Trophoblast cell (in vitro differentiated cells and primary cell): ENCODE measurements around the gene UBE2H.
"Not testable (repeated sequence)": the region's sequence is repeated elsewhere in the genome, so short reads cannot be mapped to it uniquely, and the experiment has no call there.

Experiments
- DNase-seq, 2 donors: peaks; one replicate each; pipeline ENCODE4 v3.0.0-alpha.2; 2016
- H2AFZ ChIP-seq: 2 replicates; pipeline ENCODE4 v1.6.1; 2013; ENCODE audit warnings: low read length, moderate library complexity, mild to moderate bottlenecking; ENCODE audit not compliant: insufficient read depth, poor library complexity
- H2AK5ac ChIP-seq: 2 replicates; pipeline ENCODE4 v1.6.1; 2013; ENCODE audit warnings: mild to moderate bottlenecking, low read length
- H2BK120ac ChIP-seq: 2 replicates; pipeline ENCODE4 v1.6.1; 2013; ENCODE audit warnings: low read length, mild to moderate bottlenecking, moderate library complexity; ENCODE audit not compliant: insufficient read depth, poor library complexity
- H2BK12ac ChIP-seq: 2 replicates; pipeline ENCODE4 v1.6.1; 2013; ENCODE audit warnings: mild to moderate bottlenecking, low read length, moderate library complexity
- H2BK5ac ChIP-seq: 2 replicates; pipeline ENCODE4 v1.6.1; 2013; ENCODE audit warnings: low read length, low read depth, moderate library complexity, mild to moderate bottlenecking; ENCODE audit not compliant: poor library complexity
- H3K14ac ChIP-seq: 2 replicates; pipeline ENCODE4 v1.6.1; 2013; ENCODE audit warnings: mild to moderate bottlenecking, low read length
- H3K18ac ChIP-seq: 2 replicates; pipeline ENCODE4 v1.6.1; 2013; ENCODE audit warnings: mild to moderate bottlenecking, low read length
- H3K23ac ChIP-seq: 2 replicates; pipeline ENCODE4 v1.6.1; 2013; ENCODE audit warnings: low read length
- H3K27ac ChIP-seq: 2 replicates; pipeline ENCODE4 v1.5.1; 2013; ENCODE audit warnings: low read depth, mild to moderate bottlenecking, inconsistent platforms, low read length, moderate library complexity
- H3K27me3 ChIP-seq: 2 replicates; pipeline ENCODE4 v1.6.1; 2013; ENCODE audit warnings: inconsistent platforms, mild to moderate bottlenecking, low read length, moderate library complexity; ENCODE audit not compliant: insufficient read depth
- H3K36me3 ChIP-seq, 2 experiments: 1 replicate in 1 of 2; 2 replicates in 1 of 2; pipeline ENCODE4 v1.6.1; 2013; ENCODE audit warnings: low read length in 2 of 2, mild to moderate bottlenecking in 2 of 2, moderate library complexity in 1 of 2; ENCODE audit not compliant: insufficient read depth in 2 of 2, control insufficient read depth in 1 of 2
- H3K4ac ChIP-seq: 2 replicates; pipeline ENCODE4 v1.6.1; 2013; ENCODE audit warnings: low read depth, mild to moderate bottlenecking, low read length, moderate library complexity
- H3K4me1 ChIP-seq, 2 experiments: 1 replicate in 1 of 2; 2 replicates in 1 of 2; pipeline ENCODE4 v1.6.1; 2013; ENCODE audit warnings: low read length in 2 of 2, mild to moderate bottlenecking in 2 of 2, moderate library complexity in 1 of 2; ENCODE audit not compliant: insufficient read depth in 2 of 2, control insufficient read depth in 1 of 2
- H3K4me2 ChIP-seq: 2 replicates; pipeline ENCODE4 v1.6.1; 2013; ENCODE audit warnings: inconsistent platforms, mild to moderate bottlenecking, low read length, moderate library complexity
- H3K4me3 ChIP-seq: 2 replicates; pipeline ENCODE4 v1.5.1; 2013; ENCODE audit warnings: mild to moderate bottlenecking, low read depth, low read length, inconsistent platforms
- H3K79me1 ChIP-seq: one replicate; pipeline ENCODE4 v1.6.1; 2013; ENCODE audit warnings: low read length
- H3K79me2 ChIP-seq: 2 replicates; pipeline ENCODE4 v1.6.1; 2013; ENCODE audit warnings: low read length, mild to moderate bottlenecking; ENCODE audit not compliant: control insufficient read depth, insufficient read depth, poor library complexity
- H3K9ac ChIP-seq: 2 replicates; pipeline ENCODE4 v1.6.1; 2013; ENCODE audit warnings: mild to moderate bottlenecking, low read length
- H3K9me3 ChIP-seq: 2 replicates; pipeline ENCODE4 v1.6.1; 2013; ENCODE audit warnings: low read depth, mild to moderate bottlenecking, control low read depth, inconsistent platforms, low read length; ENCODE audit not compliant: insufficient read depth
- H4K12ac ChIP-seq: 2 replicates; pipeline ENCODE4 v1.6.1; 2013; ENCODE audit warnings: low read depth, mild to moderate bottlenecking, low read length, moderate library complexity
- H4K8ac ChIP-seq: 2 replicates; pipeline ENCODE4 v1.6.1; 2013; ENCODE audit warnings: low read depth, mild to moderate bottlenecking, low read length, moderate library complexity
- H4K91ac ChIP-seq: one replicate; pipeline ENCODE4 v1.6.1; 2013; ENCODE audit warnings: low read depth, mild to moderate bottlenecking, low read length, moderate library complexity
- WGBS: extraction: QIAGEN DNeasy Blood & Tissue Kit; methylation state at CpG from one replicate; pipeline ENCODE4 v1.1.7; 2013; ENCODE audit warnings: missing lambda C conversion rate; ENCODE audit not compliant: insufficient read length, insufficient coverage; ENCODE audit errors: extremely low coverage; 5-methylcytosine and 5-hydroxymethylcytosine counted together

UBE2H gene

DNA sequence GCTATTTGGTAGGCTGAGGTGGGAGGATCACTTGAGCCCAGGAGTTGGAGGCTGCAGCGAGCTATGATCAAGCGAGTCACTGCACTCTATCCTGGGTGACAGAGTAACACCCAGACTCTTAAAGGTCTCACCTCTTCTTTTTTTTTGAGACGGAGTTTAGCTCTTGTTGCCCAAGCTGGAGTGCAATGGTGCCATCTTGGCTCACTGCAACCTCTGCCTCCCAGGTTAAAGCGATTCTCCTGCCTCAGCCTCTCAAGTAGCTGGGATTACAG lies 7.4 kb upstream of the UBE2H start:
- H3K9ac ChIP-seq, H3K4me3 ChIP-seq, H3K27me3 ChIP-seq, H3K9me3 ChIP-seq, H4K8ac ChIP-seq, H3K23ac ChIP-seq, H4K12ac ChIP-seq, H3K18ac ChIP-seq, H2BK120ac ChIP-seq, H3K4ac ChIP-seq, H4K91ac ChIP-seq, H2AFZ ChIP-seq, H3K79me2 ChIP-seq, H3K36me3 ChIP-seq, H3K4me2 ChIP-seq, H3K14ac ChIP-seq, DNase-seq, H3K79me1 ChIP-seq, H3K27ac ChIP-seq, H2AK5ac ChIP-seq: not testable (repeated sequence)
- Histone ChIP-seq H3K4me1 (peaks cover 3 to 20% of the 10 kb centered on the region in 2 experiments), H2BK12ac (peak overlapping the region; percentile 85), H2BK5ac (peak overlapping the region; percentile 6)
- WGBS: no CpG with 5 or more reads among the region's 4 CpGs

DNA sequence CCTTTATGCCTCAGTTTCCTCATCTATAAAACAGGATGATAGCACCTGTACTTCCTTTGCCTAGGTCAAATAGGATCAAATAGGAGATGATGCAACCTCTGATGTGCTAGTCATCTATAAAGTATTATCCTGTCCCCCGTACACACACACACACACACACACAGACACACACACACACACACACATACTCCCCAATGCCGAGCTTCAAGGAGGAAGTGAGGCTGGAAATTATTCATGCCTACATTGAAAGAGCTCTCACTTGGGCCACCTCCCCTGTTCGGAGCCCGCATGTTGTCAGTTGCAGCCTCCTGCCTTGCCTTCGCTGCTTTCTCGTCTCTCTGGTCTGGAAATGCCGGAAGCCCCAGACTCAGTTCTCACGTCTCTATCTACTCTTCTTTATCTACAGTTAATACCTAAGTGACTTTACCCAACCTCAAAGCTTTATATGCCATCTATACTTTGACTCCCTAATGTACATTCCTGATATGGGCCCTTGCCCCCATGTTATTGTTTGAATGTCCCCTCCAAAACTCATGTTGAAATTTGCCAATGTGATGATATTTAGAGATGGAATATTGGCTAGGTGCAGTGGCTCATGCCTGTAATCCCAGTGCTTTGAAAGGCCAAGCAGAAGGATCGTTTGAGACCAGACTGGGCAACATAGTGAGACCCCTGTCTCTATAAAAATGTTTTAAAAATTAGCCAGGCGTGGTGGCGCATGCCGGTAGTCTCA lies 6.9 kb upstream of the UBE2H start:
- no peak overlapping the region for H2AFZ ChIP-seq
- no peak overlapping the region for H3K4me2 ChIP-seq
- no peak overlapping the region for H3K18ac ChIP-seq
- peak; percentile 60 to 65 for DNase-seq
- no peak overlapping the region for H3K23ac ChIP-seq
- no peaks in the 10 kb centered on the region for H3K9me3 ChIP-seq
- H4K8ac ChIP-seq: no peak overlapping the region
- peak overlapping the region; percentile 30 for H4K91ac ChIP-seq
- H3K4ac ChIP-seq: no peak overlapping the region
- no peak overlapping the region for H3K4me3 ChIP-seq
- H4K12ac ChIP-seq: no peak overlapping the region
- peak overlapping the region; percentile 53 for H2BK5ac ChIP-seq
- peak overlapping the region; percentile 85 for H2BK12ac ChIP-seq
- peak overlapping the region; percentile 14 for H2BK120ac ChIP-seq
- H2AK5ac ChIP-seq: no peak overlapping the region
- peak overlapping the region; percentile 5 for H3K14ac ChIP-seq
- peaks cover 7% of the 10 kb centered on the region for H3K79me1 ChIP-seq
- H3K27me3 ChIP-seq: no peaks in the 10 kb centered on the region
- H3K36me3 ChIP-seq: no peaks in the 10 kb centered on the region
- peaks cover 3 to 20% of the 10 kb centered on the region in 2 experiments for H3K4me1 ChIP-seq
- H3K9ac ChIP-seq: no peak overlapping the region
- peak overlapping the region; percentile 92 for H3K27ac ChIP-seq
- no peaks in the 10 kb centered on the region for H3K79me2 ChIP-seq
- no CpG with 5 or more reads among the region's 12 CpGs for WGBS

DNA sequence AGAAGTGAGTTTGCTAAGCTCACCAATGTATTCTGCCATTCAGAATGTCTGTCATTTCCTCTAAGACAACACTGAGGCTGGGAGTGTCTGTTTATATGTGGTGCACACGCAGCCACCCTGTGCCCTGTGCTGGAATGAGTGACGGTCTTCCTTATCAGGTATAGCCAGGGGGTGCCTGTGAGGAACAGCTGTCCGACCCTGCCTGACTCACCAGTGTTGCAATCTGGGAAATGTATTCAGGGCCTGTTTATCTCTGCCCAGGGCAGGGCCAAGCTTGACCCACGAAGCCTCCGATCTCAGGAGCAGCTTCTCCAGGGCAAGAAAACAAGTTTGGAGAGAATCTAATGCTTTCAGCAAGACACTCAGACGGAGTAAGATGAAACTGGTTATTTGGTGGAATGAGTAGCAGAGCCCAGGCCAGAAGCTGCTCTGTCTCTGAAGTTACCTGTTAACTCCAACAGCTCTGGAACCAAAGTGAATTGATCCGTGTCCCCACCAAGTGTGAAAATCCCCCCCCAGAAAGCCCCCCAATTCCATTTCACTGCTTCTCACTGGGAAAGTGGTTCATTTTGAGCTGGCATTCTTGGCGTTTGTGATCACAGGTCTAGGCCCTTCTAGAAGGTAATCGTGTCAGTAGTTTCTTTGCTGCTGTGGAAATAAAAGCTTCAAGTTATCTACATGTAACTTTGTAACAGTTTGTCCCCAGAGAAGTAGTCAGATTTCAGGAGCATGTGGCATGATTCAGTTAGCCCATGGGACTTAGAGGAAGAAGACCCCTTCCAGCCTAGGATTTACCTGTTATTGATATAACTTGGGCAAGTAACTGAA lies 6.1 kb upstream of the UBE2H start:
- Histone ChIP-seq H3K14ac (peak overlapping the region; percentile 54), H3K36me3 (no peaks in the 10 kb centered on the region), H2BK120ac (peak overlapping the region; percentile 56), H3K4ac (no peak overlapping the region), H3K27me3 (no peaks in the 10 kb centered on the region), H3K4me3 (no peak overlapping the region), H4K91ac (peak overlapping the region; percentile 81), H4K8ac (peak overlapping the region; percentile 58), H3K79me1 (peaks cover 7% of the 10 kb centered on the region), H2BK12ac (no peak overlapping the region), H2BK5ac (peak overlapping the region; percentile 42), H3K9ac (no peak overlapping the region), H3K9me3 (no peaks in the 10 kb centered on the region), H3K4me1 (peaks cover 3 to 20% of the 10 kb centered on the region in 2 experiments), H3K27ac (peak overlapping the region; percentile 92), H2AFZ (peak overlapping the region; percentile 52), H4K12ac (no peak overlapping the region), H3K4me2 (peak overlapping the region; percentile 15), H3K79me2 (no peaks in the 10 kb centered on the region), H2AK5ac (no peak overlapping the region), H3K18ac (peak overlapping the region; percentile 48), H3K23ac (no peak overlapping the region)
- no CpG with 5 or more reads among the region's 9 CpGs for WGBS
- DNase-seq: peak; percentile 99

DNA sequence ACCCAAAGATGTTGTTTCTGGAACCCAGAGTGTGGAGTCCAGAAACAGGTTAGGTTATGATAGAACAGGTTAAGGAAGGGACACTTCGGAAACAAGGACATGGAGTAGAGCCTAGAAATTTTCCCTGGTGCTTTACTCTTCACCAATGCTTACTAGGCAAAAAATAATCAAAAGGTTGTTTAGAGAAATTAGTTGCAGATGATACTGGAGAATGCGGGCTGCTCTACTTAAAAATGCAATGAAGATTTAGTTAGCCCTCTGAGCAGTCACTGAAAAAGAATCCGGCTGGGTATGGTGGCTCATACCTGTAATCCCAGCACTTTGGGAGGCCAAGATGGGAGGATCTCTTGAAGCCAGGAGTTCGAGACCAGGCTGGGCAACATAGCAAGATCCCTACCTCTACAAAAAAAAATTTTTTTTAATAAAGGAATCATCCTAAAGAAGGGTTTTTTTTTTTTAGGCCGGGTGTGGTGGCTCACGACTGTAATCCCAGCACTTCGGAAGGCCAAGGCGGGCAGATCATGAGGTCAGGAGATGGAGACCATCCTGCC lies 3.3 kb upstream of the UBE2H start:
- Histone ChIP-seq H3K23ac (no peak overlapping the region), H3K4me1 (peaks cover 3 to 20% of the 10 kb centered on the region in 2 experiments), H3K36me3 (no peaks in the 10 kb centered on the region), H3K79me2 (peaks cover 15% of the 10 kb centered on the region), H3K4me2 (no peak overlapping the region), H2BK5ac (no peak overlapping the region), H2AFZ (no peak overlapping the region), H4K8ac (no peak overlapping the region), H3K27ac (no peak overlapping the region), H3K9ac (no peak overlapping the region), H3K4ac (no peak overlapping the region), H4K91ac (no peak overlapping the region), H3K4me3 (no peak overlapping the region), H3K79me1 (peaks cover 21% of the 10 kb centered on the region), H2BK12ac (no peak overlapping the region), H3K9me3 (no peaks in the 10 kb centered on the region), H3K18ac (no peak overlapping the region), H3K27me3 (no peaks in the 10 kb centered on the region), H2BK120ac (no peak overlapping the region), H3K14ac (no peak overlapping the region), H2AK5ac (no peak overlapping the region), H4K12ac (no peak overlapping the region)
- peak; percentile 81 to 92 for DNase-seq
- no CpG with 5 or more reads among the region's 8 CpGs for WGBS
